HepG2 (cell line): ENCODE measurements around the gene AP3B1. TPM values are rescaled to one million over a fixed set of nuclear protein-coding genes. Genes with fewer than 3 reads are reported as not detected.

Experiments
- FOXA1 ChIP-seq, 2 experiments: fragments of 450-650 bp in 1 of 2; sonication (generic) in 1 of 2; formaldehyde crosslinking in 1 of 2; IDR thresholded peaks; 2 replicates each; pipeline versions ENCODE4 v1.4.0 to v1.6.1; 2016 to 2020; ENCODE audit warnings: missing genetic modification reagents in 1 of 2
- GATAD2A ChIP-seq: IDR thresholded peaks from 2 replicates; pipeline ENCODE4 v1.6.1; 2016
- GFI1 ChIP-seq: sonication (generic); formaldehyde crosslinking; IDR thresholded peaks from 2 replicates; pipeline ENCODE4 v1.5.0; 2020; ENCODE audit warnings: missing genetic modification reagents, mild to moderate bottlenecking, borderline replicate concordance
- HMG20A ChIP-seq: IDR thresholded peaks from 2 replicates; pipeline ENCODE4 v1.6.1; 2016; ENCODE audit warnings: borderline replicate concordance
- MYC ChIP-seq: sonication (generic); formaldehyde crosslinking; IDR thresholded peaks from 2 replicates; pipeline ENCODE4 v1.9.0; 2021; ENCODE audit warnings: missing genetic modification reagents, borderline replicate concordance
- POGK ChIP-seq: sonication (generic); formaldehyde crosslinking; conservative IDR thresholded peaks from 2 replicates; pipeline ENCODE4 v1.8.0; 2022; ENCODE audit warnings: mild to moderate bottlenecking, moderate library complexity, missing genetic modification reagents
- REST ChIP-seq, 2 experiments: IDR thresholded peaks; 2 replicates each; pipeline ENCODE4 v1.6.1; 2011 to 2012; ENCODE audit warnings: low read length in 2 of 2, borderline replicate concordance in 1 of 2, low read depth in 1 of 2, mild to moderate bottlenecking in 1 of 2, moderate library complexity in 1 of 2
- SMARCE1 ChIP-seq: fragments of 450-650 bp; IDR thresholded peaks from 2 replicates; pipeline ENCODE4 v1.6.1; 2017; ENCODE audit warnings: borderline replicate concordance
- TBL1XR1 ChIP-seq: fragments of 150-350 bp; IDR thresholded peaks from 2 replicates; pipeline ENCODE4 v1.6.1; 2014; ENCODE audit warnings: borderline replicate concordance, low read length; ENCODE audit not compliant: partially characterized antibody
- USF2 ChIP-seq, 2 experiments: sonication (generic) in 1 of 2; formaldehyde crosslinking in 1 of 2; IDR thresholded peaks; 2 replicates each; pipeline versions ENCODE4 v1.5.1 to v1.6.1; 2011 to 2020; ENCODE audit warnings: borderline replicate concordance in 1 of 2, low read depth in 1 of 2, low read length in 1 of 2, mild to moderate bottlenecking in 1 of 2, missing genetic modification reagents in 1 of 2, moderate library complexity in 1 of 2
- ZMYM4 ChIP-seq: sonication (generic); formaldehyde crosslinking; IDR thresholded peaks from 2 replicates; pipeline ENCODE4 v1.8.1; 2023; ENCODE audit warnings: mild to moderate bottlenecking, missing genetic modification reagents
- ZNF281 ChIP-seq: sonication (generic); formaldehyde crosslinking; IDR thresholded peaks from 2 replicates; pipeline ENCODE4 v1.4.0; 2020; ENCODE audit warnings: missing genetic modification reagents, borderline replicate concordance
- ZNF335 ChIP-seq: sonication (generic); formaldehyde crosslinking; IDR thresholded peaks from 2 replicates; pipeline ENCODE4 v1.4.0; 2020; ENCODE audit warnings: missing genetic modification reagents
- ZNF34 ChIP-seq: sonication (generic); formaldehyde crosslinking; IDR thresholded peaks from 2 replicates; pipeline ENCODE4 v1.4.0; 2020; ENCODE audit warnings: mild to moderate bottlenecking, missing genetic modification reagents, borderline replicate concordance
- polyA plus RNA-seq, 8 experiments: library from polyadenylated mRNA; depleted of rRNA in 3 of 8; stranded (reverse) in 7 of 8; unstranded in 1 of 8; fragments of >200 nt; fragmentation: Illumina TruSeq in 4 of 8; extraction: Trizol in 4 of 8; gene quantifications; 2 replicates each; pipeline versions ENCODE4 v1.2.1 to v1.2.3, GENCODE V29; 2011 to 2016; ENCODE audit warnings: low read depth in 4 of 8, missing spikeins in 1 of 8, mixed read lengths in 1 of 8; ENCODE audit not compliant: insufficient read depth in 1 of 8
- total RNA-seq, 5 experiments: library from RNA; depleted of rRNA; stranded (reverse); fragments of >200 nt; fragmentation: Illumina TruSeq; extraction: Trizol; gene quantifications; 2 replicates each; pipeline ENCODE4 v1.2.3, GENCODE V29; 2016; ENCODE audit warnings: low read depth in 1 of 5

The AP3B1 gene
- total and polyA plus RNA-seq, 2 of the 13 experiments (the other 11 are each of a cell fraction or from before 2014, with no cell fraction given): 37.7 to 51.2 TPM

- TF ChIP-seq USF2 (IDR thresholded peaks at IDR 0.05; ENCODE audit: low read depth, low read length) (no peak), USF2 (CRISPR knock-in tag; IDR thresholded peaks at IDR 0.05; ENCODE audit: borderline replicate concordance) (no peak), MYC (CRISPR knock-in tag) (no peak), REST (IDR thresholded peaks at IDR 0.05; ENCODE audit: borderline replicate concordance in 1 of 2, low read depth in 1 of 2, low read length in 2 of 2) (0 out of 4 replicates have a peak, but pooled peaks of 1 of the 2 experiments have one; percentile 2), FOXA1 (IDR thresholded peaks at IDR 0.05) (no peak), FOXA1 (CRISPR knock-in tag; IDR thresholded peaks at IDR 0.05) (no peak), GFI1 (CRISPR knock-in tag) (no peak), TBL1XR1 (no peak), ZNF281 (no peak), ZNF335 (CRISPR knock-in tag) (no peak), POGK (CRISPR knock-in tag) (peak; percentile 16; the same call in 1 of the 2 replicates), ZMYM4 (CRISPR knock-in tag) (no peak), SMARCE1 (no peak), HMG20A (no peak), ZNF34 (CRISPR knock-in tag) (no peak), GATAD2A (no peak)
These were observed 800 bp upstream of the AP3B1 start (continued) for GRCh38 chr5:78295035-78295961.
